Glutamatergic neuron (in vitro differentiated cells): ENCODE measurements around the gene SH3GLB2. TPM values are rescaled to one million over a fixed set of nuclear protein-coding genes. Genes with fewer than 3 reads are reported as not detected.

Source experiments
- DNase-seq: peaks from one replicate; pipeline ENCODE4 v3.0.0; 2022
- H3K27ac Mint-ChIP-seq: one replicate; pipeline ENCODE4 v1.8.0; 2020; ENCODE audit warnings: mild to moderate bottlenecking, mixed read lengths, inconsistent platforms; ENCODE audit not compliant: unreplicated experiment
- H3K27me3 Mint-ChIP-seq: one replicate; pipeline ENCODE4 v1.8.0; 2020; ENCODE audit warnings: mild to moderate bottlenecking, moderate library complexity, mixed read lengths, inconsistent platforms; ENCODE audit not compliant: unreplicated experiment
- H3K36me3 Mint-ChIP-seq: one replicate; pipeline ENCODE4 v1.8.0; 2020; ENCODE audit warnings: mild to moderate bottlenecking, mixed read lengths, inconsistent platforms; ENCODE audit not compliant: unreplicated experiment
- H3K4me1 Mint-ChIP-seq: one replicate; pipeline ENCODE4 v1.8.0; 2020; ENCODE audit warnings: mild to moderate bottlenecking, low read depth, mixed read lengths, inconsistent platforms; ENCODE audit not compliant: unreplicated experiment
- H3K4me3 Mint-ChIP-seq: one replicate; pipeline ENCODE4 v1.8.0; 2020; ENCODE audit warnings: mild to moderate bottlenecking, mixed read lengths, inconsistent platforms; ENCODE audit not compliant: unreplicated experiment
- H3K9me3 Mint-ChIP-seq: one replicate; pipeline ENCODE4 v1.8.0; 2020; ENCODE audit warnings: mild to moderate bottlenecking, moderate library complexity, mixed read lengths, inconsistent platforms; ENCODE audit not compliant: unreplicated experiment
- total RNA-seq: library from RNA; stranded (reverse); fragmentation: NEBNext Ultra II Directional; extraction: Animal tissue kit (Norgen Biotek cat#: 25700); gene quantifications from one replicate; pipeline ENCODE4 v1.2.1, GENCODE V29; 2021; ENCODE audit not compliant: unreplicated experiment
- TF ChIP-seq, protein P1 (sequence below): fragments of 200-600 bp; sonication (generic); IDR thresholded peaks from one replicate; pipeline ENCODE4 v1.5.0; 2021; ENCODE audit not compliant: partially characterized antibody, unreplicated experiment

Gene SH3GLB2
- total RNA-seq, 1 donor from 2014 or later: 143 TPM

DNA sequence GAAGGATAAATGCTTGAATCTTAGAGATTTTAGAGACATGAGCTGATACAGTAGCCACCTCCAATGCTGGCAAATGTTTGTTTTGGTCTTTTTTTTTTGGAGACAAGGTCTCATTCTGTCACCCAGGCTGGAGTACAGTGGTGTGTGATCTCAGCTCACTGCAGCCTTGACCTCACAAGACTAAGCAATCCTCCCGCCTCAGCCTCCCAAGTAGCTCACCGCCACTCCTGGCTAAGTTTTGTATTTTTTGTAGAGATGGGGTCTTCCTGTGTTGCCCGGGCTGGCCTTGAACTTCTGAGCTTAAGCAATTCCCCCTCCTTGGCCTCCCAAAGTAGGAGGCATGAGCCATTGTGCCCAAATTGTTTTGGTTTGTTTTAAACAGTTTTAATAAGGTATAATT, 46.0 kb upstream of the SH3GLB2 start:
- no peaks in the 10 kb centered on the region for H3K36me3 Mint-ChIP-seq
- no peaks in the 10 kb centered on the region for H3K27me3 Mint-ChIP-seq
- H3K27ac Mint-ChIP-seq: no peak overlapping the region

DNA sequence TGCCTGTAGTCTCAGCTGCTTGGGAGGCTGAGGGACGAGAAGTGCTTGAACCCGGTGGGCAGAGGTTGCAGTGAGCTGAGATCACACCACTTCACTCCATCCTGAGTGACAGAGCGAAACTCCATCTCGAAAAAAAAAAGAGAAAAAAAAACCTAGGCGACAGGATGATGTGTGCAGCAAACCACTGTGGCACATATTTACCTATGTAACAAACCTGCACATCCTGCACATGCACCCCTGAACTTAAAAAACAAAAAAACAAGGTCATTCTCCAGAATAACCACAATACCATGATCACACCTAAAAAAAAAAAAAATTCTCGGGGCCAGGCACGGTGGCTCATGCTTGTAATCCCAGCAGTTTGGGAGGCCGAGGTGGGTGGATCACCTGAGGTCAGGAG, 45.3 kb upstream of the SH3GLB2 start:
- no peaks in the 10 kb centered on the region for H3K36me3 Mint-ChIP-seq
- no peak for DNase-seq
- H3K4me3 Mint-ChIP-seq: no peak overlapping the region
- peaks cover 2% of the 10 kb centered on the region for H3K9me3 Mint-ChIP-seq
- no peaks in the 10 kb centered on the region for H3K27me3 Mint-ChIP-seq
- peaks cover 6% of the 10 kb centered on the region for H3K4me1 Mint-ChIP-seq
- no peak overlapping the region for H3K27ac Mint-ChIP-seq
- TF ChIP-seq, protein P1, sequence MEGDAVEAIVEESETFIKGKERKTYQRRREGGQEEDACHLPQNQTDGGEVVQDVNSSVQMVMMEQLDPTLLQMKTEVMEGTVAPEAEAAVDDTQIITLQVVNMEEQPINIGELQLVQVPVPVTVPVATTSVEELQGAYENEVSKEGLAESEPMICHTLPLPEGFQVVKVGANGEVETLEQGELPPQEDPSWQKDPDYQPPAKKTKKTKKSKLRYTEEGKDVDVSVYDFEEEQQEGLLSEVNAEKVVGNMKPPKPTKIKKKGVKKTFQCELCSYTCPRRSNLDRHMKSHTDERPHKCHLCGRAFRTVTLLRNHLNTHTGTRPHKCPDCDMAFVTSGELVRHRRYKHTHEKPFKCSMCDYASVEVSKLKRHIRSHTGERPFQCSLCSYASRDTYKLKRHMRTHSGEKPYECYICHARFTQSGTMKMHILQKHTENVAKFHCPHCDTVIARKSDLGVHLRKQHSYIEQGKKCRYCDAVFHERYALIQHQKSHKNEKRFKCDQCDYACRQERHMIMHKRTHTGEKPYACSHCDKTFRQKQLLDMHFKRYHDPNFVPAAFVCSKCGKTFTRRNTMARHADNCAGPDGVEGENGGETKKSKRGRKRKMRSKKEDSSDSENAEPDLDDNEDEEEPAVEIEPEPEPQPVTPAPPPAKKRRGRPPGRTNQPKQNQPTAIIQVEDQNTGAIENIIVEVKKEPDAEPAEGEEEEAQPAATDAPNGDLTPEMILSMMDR: no peak

More for the DNA sequence above, 46.0 kb upstream of the SH3GLB2 start:
- no peak overlapping the region for H3K4me3 Mint-ChIP-seq
- TF ChIP-seq, protein P1: no peak
- H3K9me3 Mint-ChIP-seq: peaks cover 2% of the 10 kb centered on the region
- no peak for DNase-seq
- H3K4me1 Mint-ChIP-seq: peaks cover 2% of the 10 kb centered on the region

DNA sequence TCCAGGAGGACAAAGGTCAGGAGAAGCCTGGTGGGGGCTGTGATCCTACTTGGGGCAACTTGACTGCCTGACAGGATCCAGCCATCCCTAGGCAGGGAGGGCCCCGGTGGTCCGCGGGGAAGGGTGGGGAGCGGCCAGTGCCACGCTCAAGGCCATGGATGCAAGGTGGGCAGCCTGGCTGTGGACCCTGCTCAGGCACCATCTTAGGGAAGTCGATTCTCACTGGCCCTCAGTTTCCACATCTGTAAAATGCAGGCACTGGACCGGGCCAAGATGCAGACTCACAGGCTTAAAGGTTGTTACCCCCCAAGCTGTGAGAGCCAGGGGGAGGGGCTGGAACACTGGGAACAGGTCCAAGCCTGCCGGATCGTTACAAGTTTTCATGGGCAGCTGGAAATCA, 44.0 kb upstream of the SH3GLB2 start:
- H3K9me3 Mint-ChIP-seq: peaks cover 2% of the 10 kb centered on the region
- H3K27ac Mint-ChIP-seq: no peak overlapping the region

DNA sequence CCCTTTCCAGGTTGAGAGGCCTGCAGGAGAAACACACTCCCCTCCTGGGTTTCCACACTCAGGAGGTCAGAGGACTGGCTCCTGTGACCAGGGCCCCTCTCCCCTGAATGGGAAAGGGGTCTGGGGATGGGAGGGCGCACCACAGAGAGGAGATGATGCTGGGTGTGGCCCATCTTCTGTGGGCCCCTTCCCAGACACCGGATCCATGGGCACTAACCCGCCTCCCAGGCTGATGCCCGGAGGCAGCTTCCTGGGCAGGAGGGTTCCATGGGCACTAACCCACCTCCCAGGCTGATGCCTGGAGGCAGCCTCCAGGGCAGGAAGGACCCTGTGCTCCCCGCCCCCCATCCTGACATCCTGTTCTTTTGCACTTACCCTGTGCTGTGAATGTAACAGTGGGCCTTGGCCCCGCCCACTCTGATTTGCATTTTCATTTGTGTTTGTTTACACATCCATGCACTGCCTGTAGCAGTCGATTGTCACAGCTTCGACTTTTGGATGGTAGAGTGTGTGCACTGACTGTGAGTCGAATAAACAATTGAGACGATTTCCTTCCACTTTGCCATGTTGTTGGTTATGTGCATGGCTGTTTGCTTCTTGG, 43.5 kb upstream of the SH3GLB2 start:
- no peaks in the 10 kb centered on the region for H3K36me3 Mint-ChIP-seq
- no peak overlapping the region for H3K27ac Mint-ChIP-seq
- H3K9me3 Mint-ChIP-seq: no peaks in the 10 kb centered on the region
- TF ChIP-seq, protein P1: no peak
- peaks cover 6% of the 10 kb centered on the region for H3K4me1 Mint-ChIP-seq
- DNase-seq: no peak
- no peaks in the 10 kb centered on the region for H3K27me3 Mint-ChIP-seq
- H3K4me3 Mint-ChIP-seq: no peak overlapping the region

More for the DNA sequence above, 44.0 kb upstream of the SH3GLB2 start:
- peaks cover 6% of the 10 kb centered on the region for H3K4me1 Mint-ChIP-seq
- no peak for DNase-seq
- H3K27me3 Mint-ChIP-seq: no peaks in the 10 kb centered on the region
- H3K4me3 Mint-ChIP-seq: no peak overlapping the region
- H3K36me3 Mint-ChIP-seq: no peaks in the 10 kb centered on the region
- TF ChIP-seq, protein P1: no peak

DNA sequence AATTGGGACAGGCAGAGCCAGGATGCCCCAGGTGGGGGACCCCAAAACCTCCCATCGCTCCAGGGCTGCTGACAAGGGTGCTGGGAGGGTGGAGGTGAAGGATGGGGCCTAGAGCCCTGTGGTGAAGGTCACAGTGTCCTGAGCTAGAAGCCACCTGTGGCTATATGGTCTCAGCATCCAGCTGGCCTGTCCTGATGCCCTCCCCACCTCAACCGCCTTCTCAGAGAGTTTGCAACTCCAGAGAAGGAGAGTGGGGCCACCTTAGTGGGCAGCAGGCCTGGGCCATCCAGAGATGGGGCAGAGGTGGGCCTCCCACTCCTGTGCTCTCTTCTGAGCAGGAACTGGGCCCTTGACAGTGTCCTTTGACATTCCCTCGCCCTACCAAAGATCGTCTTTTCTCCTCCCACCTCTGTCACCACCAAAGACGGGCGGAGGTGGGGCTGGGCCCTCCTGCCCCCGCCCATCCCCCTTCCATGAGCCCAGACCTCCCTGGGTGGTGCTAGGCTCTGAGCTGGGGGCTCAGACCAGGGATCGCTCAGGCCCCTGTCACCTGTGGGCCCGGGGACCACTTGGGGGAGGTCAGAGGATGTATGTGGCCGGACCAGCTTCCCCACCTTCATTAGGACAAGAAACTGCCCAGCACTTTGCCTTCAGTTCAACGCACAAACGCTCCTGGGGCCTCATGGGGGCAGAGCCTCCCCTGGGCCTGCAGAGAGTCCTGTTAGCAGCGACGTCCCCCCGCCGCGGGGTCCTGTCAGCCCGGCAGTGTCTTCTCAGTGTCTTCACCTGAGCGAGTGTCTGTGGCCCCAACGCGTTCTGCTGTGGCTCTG, 42.8 kb upstream of the SH3GLB2 start:
- Mint-ChIP-seq H3K9me3 (no peaks in the 10 kb centered on the region), H3K4me3 (no peak overlapping the region), H3K27me3 (no peaks in the 10 kb centered on the region), H3K27ac (no peak overlapping the region), H3K36me3 (no peaks in the 10 kb centered on the region), H3K4me1 (peaks cover 6% of the 10 kb centered on the region)
- TF ChIP-seq, protein P1: no peak
- no peak for DNase-seq
